ENCODE measurements around the gene NCBP1. TPM values are rescaled to one million over a fixed set of nuclear protein-coding genes. Genes with fewer than 3 reads are reported as not detected.

NCBP1 gene
- total RNA-seq, 1 experiment from 2014 or later: 59.7 TPM

DNA sequence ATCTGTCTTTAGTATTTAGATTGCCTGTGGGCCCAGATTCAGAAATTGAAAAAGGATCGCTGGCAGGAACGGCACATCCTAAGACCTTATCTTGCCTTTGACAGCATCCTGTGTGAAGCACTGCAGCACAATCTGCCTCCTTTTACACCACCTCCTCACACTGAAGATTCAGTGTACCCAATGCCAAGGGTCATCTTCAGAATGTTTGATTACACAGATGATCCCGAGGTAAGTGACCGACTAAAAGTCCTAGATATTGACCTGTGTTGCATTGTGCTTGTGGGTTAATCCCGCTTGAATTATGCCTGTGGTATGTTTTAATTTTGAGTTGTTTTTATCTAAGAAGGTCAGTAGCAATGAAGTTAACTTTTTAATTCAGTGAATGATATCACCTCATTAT lies 14.4 kb downstream of the NCBP1 start:
- H3K4me3 ChIP-seq (ENCODE audit: low read depth, low read length): no peak overlapping the region
- no peak for DNase-seq
- Mint-ChIP-seq H3K27me3 (ENCODE audit: insufficient read depth, unreplicated experiment) (no peaks in the 10 kb centered on the region), H3K4me1 (ENCODE audit: low read depth, unreplicated experiment) (no peaks in the 10 kb centered on the region), H3K4me3 (ENCODE audit: unreplicated experiment) (no peak overlapping the region), H3K9me3 (ENCODE audit: unreplicated experiment) (no peaks in the 10 kb centered on the region), H3K36me3 (ENCODE audit: insufficient read depth, unreplicated experiment) (peaks cover 51% of the 10 kb centered on the region), H3K27ac (ENCODE audit: unreplicated experiment) (no peak overlapping the region)
- no peaks in the 10 kb centered on the region for H3K27me3 ChIP-seq (replicated peaks; ENCODE audit: control insufficient read depth, insufficient read depth, low read length)
- H3K36me3 ChIP-seq (ENCODE audit: control insufficient read depth, insufficient read depth, low read length): no peaks in the 10 kb centered on the region
- H3K9me3 ChIP-seq: no peaks in the 10 kb centered on the region
- BruUV-seq (replicated peaks): no TSS peak
- TF ChIP-seq, protein P1, sequence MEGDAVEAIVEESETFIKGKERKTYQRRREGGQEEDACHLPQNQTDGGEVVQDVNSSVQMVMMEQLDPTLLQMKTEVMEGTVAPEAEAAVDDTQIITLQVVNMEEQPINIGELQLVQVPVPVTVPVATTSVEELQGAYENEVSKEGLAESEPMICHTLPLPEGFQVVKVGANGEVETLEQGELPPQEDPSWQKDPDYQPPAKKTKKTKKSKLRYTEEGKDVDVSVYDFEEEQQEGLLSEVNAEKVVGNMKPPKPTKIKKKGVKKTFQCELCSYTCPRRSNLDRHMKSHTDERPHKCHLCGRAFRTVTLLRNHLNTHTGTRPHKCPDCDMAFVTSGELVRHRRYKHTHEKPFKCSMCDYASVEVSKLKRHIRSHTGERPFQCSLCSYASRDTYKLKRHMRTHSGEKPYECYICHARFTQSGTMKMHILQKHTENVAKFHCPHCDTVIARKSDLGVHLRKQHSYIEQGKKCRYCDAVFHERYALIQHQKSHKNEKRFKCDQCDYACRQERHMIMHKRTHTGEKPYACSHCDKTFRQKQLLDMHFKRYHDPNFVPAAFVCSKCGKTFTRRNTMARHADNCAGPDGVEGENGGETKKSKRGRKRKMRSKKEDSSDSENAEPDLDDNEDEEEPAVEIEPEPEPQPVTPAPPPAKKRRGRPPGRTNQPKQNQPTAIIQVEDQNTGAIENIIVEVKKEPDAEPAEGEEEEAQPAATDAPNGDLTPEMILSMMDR (IDR thresholded peaks at IDR 0.05; ENCODE audit: insufficient read depth in 1 of 2, low read depth in 1 of 2, low read length in 1 of 2, severe bottlenecking in 1 of 2, unreplicated experiment in 1 of 2): no peak
- ChIA-PET CTCF (no interaction called here), POLR2A (no interaction called here)
- intact Hi-C loops (cut with micrococcal nuclease; ENCODE audit: unreplicated experiment): no loop called here
- no peaks in the 10 kb centered on the region for H3K4me1 ChIP-seq

DNA sequence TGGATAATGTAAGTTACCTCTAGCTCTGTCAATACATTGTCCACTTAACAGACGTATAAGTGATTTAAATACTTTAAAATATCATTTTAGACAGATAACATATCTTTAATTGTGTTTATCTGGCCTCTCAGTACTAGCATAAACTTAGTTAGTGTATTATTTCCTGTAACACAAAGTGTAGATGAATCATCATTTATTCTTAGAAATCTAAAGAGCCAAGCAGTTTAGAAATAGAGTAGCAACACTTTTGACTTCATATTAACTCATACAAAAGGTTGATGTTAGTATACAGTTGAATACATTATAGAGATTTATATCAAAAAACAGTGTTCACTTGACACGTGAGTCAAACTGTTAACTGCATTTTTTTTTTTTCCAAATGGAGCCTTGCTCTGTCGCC lies 18.0 kb downstream of the NCBP1 start:
- intact Hi-C loops (cut with micrococcal nuclease; ENCODE audit: unreplicated experiment): no loop called here
- no peak overlapping the region for H3K27ac Mint-ChIP-seq (ENCODE audit: unreplicated experiment)
- no peaks in the 10 kb centered on the region for H3K27me3 Mint-ChIP-seq (ENCODE audit: insufficient read depth, unreplicated experiment)
- H3K4me1 Mint-ChIP-seq (ENCODE audit: low read depth, unreplicated experiment): no peaks in the 10 kb centered on the region
- H3K9me3 Mint-ChIP-seq (ENCODE audit: unreplicated experiment): no peaks in the 10 kb centered on the region
- no peak overlapping the region for H3K4me3 ChIP-seq (ENCODE audit: low read depth, low read length)
- DNase-seq: no peak
- no peak overlapping the region for H3K4me3 Mint-ChIP-seq (ENCODE audit: unreplicated experiment)
- TF ChIP-seq, protein P1 (IDR thresholded peaks at IDR 0.05; ENCODE audit: insufficient read depth in 1 of 2, low read depth in 1 of 2, low read length in 1 of 2, severe bottlenecking in 1 of 2, unreplicated experiment in 1 of 2): no peak
- ChIA-PET CTCF (no interaction called here), POLR2A (no interaction called here)
- H3K36me3 Mint-ChIP-seq (ENCODE audit: insufficient read depth, unreplicated experiment): peaks cover 69% of the 10 kb centered on the region
- H3K9me3 ChIP-seq: no peaks in the 10 kb centered on the region
- no peaks in the 10 kb centered on the region for H3K27me3 ChIP-seq (replicated peaks; ENCODE audit: control insufficient read depth, insufficient read depth, low read length)
- no TSS peak for BruUV-seq (replicated peaks)
- no peaks in the 10 kb centered on the region for H3K36me3 ChIP-seq (ENCODE audit: control insufficient read depth, insufficient read depth, low read length)
- no peaks in the 10 kb centered on the region for H3K4me1 ChIP-seq

DNA sequence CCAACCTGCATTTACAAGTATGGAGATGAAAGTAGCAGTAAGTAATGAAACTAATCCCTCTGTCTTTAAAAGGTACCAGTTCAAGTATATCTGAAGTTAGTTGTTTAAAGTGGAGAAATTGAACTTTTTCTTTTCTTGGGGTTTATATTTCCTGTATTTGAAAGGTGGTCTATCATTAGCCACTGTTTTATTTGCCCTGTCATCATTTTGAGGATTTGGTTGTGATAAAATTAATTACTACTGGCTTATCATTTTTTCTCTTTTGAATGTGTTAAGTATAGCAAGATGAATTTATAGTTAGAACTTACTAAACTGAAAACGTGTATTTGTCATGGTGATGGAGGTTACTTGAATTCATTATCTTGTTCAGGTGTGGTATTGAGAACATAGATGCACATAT lies 25.1 kb downstream of the NCBP1 start:
- intact Hi-C loops (cut with micrococcal nuclease; ENCODE audit: unreplicated experiment): no loop called here
- TF ChIP-seq, protein P1 (IDR thresholded peaks at IDR 0.05; ENCODE audit: insufficient read depth in 1 of 2, low read depth in 1 of 2, low read length in 1 of 2, severe bottlenecking in 1 of 2, unreplicated experiment in 1 of 2): no peak
- Histone ChIP-seq H3K9me3 (no peaks in the 10 kb centered on the region), H3K4me3 (ENCODE audit: low read depth, low read length) (no peak overlapping the region), H3K27me3 (replicated peaks; ENCODE audit: control insufficient read depth, insufficient read depth, low read length) (no peaks in the 10 kb centered on the region), H3K36me3 (ENCODE audit: control insufficient read depth, insufficient read depth, low read length) (peaks cover 2% of the 10 kb centered on the region), H3K4me1 (no peaks in the 10 kb centered on the region)
- ChIA-PET POLR2A (no interaction called here), CTCF (no interaction called here)
- peaks cover 93% of the 10 kb centered on the region for H3K36me3 Mint-ChIP-seq (ENCODE audit: insufficient read depth, unreplicated experiment)
- H3K27ac Mint-ChIP-seq (ENCODE audit: unreplicated experiment): no peak overlapping the region
- H3K4me1 Mint-ChIP-seq (ENCODE audit: low read depth, unreplicated experiment): no peaks in the 10 kb centered on the region
- DNase-seq: no peak
- H3K27me3 Mint-ChIP-seq (ENCODE audit: insufficient read depth, unreplicated experiment): no peaks in the 10 kb centered on the region
- H3K9me3 Mint-ChIP-seq (ENCODE audit: unreplicated experiment): no peaks in the 10 kb centered on the region
- no peak overlapping the region for H3K4me3 Mint-ChIP-seq (ENCODE audit: unreplicated experiment)
- no TSS peak for BruUV-seq (replicated peaks)

All from Caco-2 (cell line).